Stimulated activated CD4-positive, alpha-beta T cell treated with anti-CD3 and anti-CD28 coated beads, TNF-alpha, amount 100 ng/mL, for 48 hours (primary cell): ENCODE measurements around the gene C20orf141.
"Not testable (repeated sequence)": the region's sequence is repeated elsewhere in the genome, so short reads cannot be mapped to it uniquely, and the experiment has no call there.

Source experiments
- DNase-seq, 3 donors: peaks; one replicate each; pipeline ENCODE4 v3.0.0-alpha.2; 2020; ENCODE audit warnings: low read depth in 3 of 3

C20orf141 gene

GRCh38 chr20:2820084-2820895 is 5.5 kb downstream of the C20orf141 start:
- no peak for DNase-seq

GRCh38 chr20:2820896-2821869 is 6.4 kb downstream of the C20orf141 start:
- no peak for DNase-seq

GRCh38 chr20:2822073-2822472 is 7.3 kb downstream of the C20orf141 start:
- no peak for DNase-seq

- DNase-seq = no peak
Measured at GRCh38 chr20:2825761-2826160, 11.0 kb downstream of the C20orf141 start.

- no peak for DNase-seq
Measured at GRCh38 chr20:2826655-2827054, 11.9 kb downstream of the C20orf141 start.

GRCh38 chr20:2829376-2829775 is 14.6 kb downstream of the C20orf141 start:
- DNase-seq = no peak

GRCh38 chr20:2831206-2831605 is 16.4 kb downstream of the C20orf141 start:
- DNase-seq = not testable (repeated sequence)

GRCh38 chr20:2833761-2834160 is 19.0 kb downstream of the C20orf141 start:
- no peak for DNase-seq

GRCh38 chr20:2834401-2835110 is 19.8 kb downstream of the C20orf141 start:
- no peak for DNase-seq

- no peak for DNase-seq
Measured at GRCh38 chr20:2835331-2835796, 20.6 kb downstream of the C20orf141 start.

GRCh38 chr20:2836035-2836434 is 21.2 kb downstream of the C20orf141 start:
- DNase-seq = no peak

- no peak for DNase-seq
Measured at GRCh38 chr20:2837221-2837960, 22.6 kb downstream of the C20orf141 start.

- DNase-seq = no peak
Measured at GRCh38 chr20:2838170-2838797, 23.5 kb downstream of the C20orf141 start.

- DNase-seq = no peak
Measured at GRCh38 chr20:2838847-2839671, 24.3 kb downstream of the C20orf141 start.

- no peak for DNase-seq
Measured at GRCh38 chr20:2839732-2840137, 24.9 kb downstream of the C20orf141 start.

GRCh38 chr20:2840138-2840966 is 25.6 kb downstream of the C20orf141 start, which contains the start of the genes PCED1A and VPS16:
PCED1A (minus strand) TSS chr20:2840655; CDS start chr20:2839912, 743 bp downstream.
VPS16 (plus strand) TSS chr20:2840745; CDS start chr20:2840775, 30 bp downstream.
- DNase-seq = peak; percentile 78 to 86 (median 84)

GRCh38 chr20:2840967-2841531 is 26.3 kb downstream of the C20orf141 start:
- no peak for DNase-seq

- no peak for DNase-seq
Measured at GRCh38 chr20:2845607-2846006, 30.8 kb downstream of the C20orf141 start.
